HL-60 (cell line): ENCODE data around the gene TPM4.

ENCODE experiments used
- DNase-seq, 2 experiments: peaks; one replicate each; pipeline ENCODE4 v3.0.0-alpha.2; 2010 to 2020; ENCODE audit warnings: low read depth in 1 of 2, low spot score in 1 of 2
- H3K27ac ChIP-seq: fragments of 250-450 bp; sonication (Bioruptor Pico); replicated peaks from 2 replicates; pipeline ENCODE4 v1.5.1; 2020; ENCODE audit warnings: mild to moderate bottlenecking, moderate library complexity
- H3K27me3 ChIP-seq: fragments of 250-450 bp; sonication (Bioruptor Pico); 2 replicates; pipeline ENCODE4 v1.5.1; 2021; ENCODE audit warnings: mild to moderate bottlenecking, moderate library complexity; ENCODE audit not compliant: insufficient read depth, poor library complexity, severe bottlenecking
- H3K4me3 ChIP-seq: replicated peaks from 2 replicates; pipeline ENCODE4 v1.5.1; 2011; ENCODE audit warnings: mild to moderate bottlenecking, control low read depth, low read length; ENCODE audit not compliant: insufficient read depth
- GABPA ChIP-seq: IDR thresholded peaks from 2 replicates; pipeline ENCODE4 v1.6.1; 2012; ENCODE audit warnings: low read depth
- POLR2AphosphoS5 ChIP-seq: IDR thresholded peaks from 2 replicates; pipeline ENCODE4 v1.6.1; 2012; ENCODE audit warnings: low read depth
- SPI1 ChIP-seq: IDR thresholded peaks from 2 replicates; pipeline ENCODE4 v1.6.1; 2012; ENCODE audit warnings: low read depth, mild to moderate bottlenecking, borderline replicate concordance
- TF ChIP-seq, protein P1 (sequence below): IDR thresholded peaks from one replicate; pipeline ENCODE4 v1.5.1; 2011; ENCODE audit warnings: low read length, control low read depth, inconsistent platforms; ENCODE audit not compliant: insufficient read depth
- TF ChIP-seq, protein P2 (sequence below): IDR thresholded peaks from 2 replicates; pipeline ENCODE4 v1.6.1; 2012; ENCODE audit warnings: low read depth; ENCODE audit not compliant: insufficient replicate concordance

TPM4 gene

DNA sequence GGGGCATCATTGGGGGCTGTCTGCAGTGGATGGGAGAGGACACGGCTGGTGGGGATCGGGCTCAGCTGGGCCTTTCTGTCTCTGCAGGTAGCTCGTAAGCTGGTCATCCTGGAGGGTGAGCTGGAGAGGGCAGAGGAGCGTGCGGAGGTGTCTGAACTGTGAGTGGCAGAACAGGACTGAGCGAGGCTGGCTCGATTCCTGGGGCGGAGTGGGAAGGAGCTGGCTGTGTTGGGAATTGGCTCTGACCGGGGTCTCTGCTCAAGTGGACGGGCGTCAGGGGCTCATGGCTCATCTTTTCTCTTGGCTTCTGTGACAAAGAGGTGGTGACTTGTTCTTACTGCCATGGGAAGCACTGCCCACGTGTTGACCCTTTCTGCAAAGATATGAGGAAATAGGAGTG lies 11.6 kb downstream of the TPM4 start:
- DNase-seq: no peak
- no peak overlapping the region for H3K4me3 ChIP-seq
- no peaks in the 10 kb centered on the region for H3K27me3 ChIP-seq
- TF ChIP-seq, protein P1, sequence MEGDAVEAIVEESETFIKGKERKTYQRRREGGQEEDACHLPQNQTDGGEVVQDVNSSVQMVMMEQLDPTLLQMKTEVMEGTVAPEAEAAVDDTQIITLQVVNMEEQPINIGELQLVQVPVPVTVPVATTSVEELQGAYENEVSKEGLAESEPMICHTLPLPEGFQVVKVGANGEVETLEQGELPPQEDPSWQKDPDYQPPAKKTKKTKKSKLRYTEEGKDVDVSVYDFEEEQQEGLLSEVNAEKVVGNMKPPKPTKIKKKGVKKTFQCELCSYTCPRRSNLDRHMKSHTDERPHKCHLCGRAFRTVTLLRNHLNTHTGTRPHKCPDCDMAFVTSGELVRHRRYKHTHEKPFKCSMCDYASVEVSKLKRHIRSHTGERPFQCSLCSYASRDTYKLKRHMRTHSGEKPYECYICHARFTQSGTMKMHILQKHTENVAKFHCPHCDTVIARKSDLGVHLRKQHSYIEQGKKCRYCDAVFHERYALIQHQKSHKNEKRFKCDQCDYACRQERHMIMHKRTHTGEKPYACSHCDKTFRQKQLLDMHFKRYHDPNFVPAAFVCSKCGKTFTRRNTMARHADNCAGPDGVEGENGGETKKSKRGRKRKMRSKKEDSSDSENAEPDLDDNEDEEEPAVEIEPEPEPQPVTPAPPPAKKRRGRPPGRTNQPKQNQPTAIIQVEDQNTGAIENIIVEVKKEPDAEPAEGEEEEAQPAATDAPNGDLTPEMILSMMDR: no peak
- TF ChIP-seq POLR2AphosphoS5 (no peak), SPI1 (no peak), GABPA (no peak)
- TF ChIP-seq, protein P2, sequence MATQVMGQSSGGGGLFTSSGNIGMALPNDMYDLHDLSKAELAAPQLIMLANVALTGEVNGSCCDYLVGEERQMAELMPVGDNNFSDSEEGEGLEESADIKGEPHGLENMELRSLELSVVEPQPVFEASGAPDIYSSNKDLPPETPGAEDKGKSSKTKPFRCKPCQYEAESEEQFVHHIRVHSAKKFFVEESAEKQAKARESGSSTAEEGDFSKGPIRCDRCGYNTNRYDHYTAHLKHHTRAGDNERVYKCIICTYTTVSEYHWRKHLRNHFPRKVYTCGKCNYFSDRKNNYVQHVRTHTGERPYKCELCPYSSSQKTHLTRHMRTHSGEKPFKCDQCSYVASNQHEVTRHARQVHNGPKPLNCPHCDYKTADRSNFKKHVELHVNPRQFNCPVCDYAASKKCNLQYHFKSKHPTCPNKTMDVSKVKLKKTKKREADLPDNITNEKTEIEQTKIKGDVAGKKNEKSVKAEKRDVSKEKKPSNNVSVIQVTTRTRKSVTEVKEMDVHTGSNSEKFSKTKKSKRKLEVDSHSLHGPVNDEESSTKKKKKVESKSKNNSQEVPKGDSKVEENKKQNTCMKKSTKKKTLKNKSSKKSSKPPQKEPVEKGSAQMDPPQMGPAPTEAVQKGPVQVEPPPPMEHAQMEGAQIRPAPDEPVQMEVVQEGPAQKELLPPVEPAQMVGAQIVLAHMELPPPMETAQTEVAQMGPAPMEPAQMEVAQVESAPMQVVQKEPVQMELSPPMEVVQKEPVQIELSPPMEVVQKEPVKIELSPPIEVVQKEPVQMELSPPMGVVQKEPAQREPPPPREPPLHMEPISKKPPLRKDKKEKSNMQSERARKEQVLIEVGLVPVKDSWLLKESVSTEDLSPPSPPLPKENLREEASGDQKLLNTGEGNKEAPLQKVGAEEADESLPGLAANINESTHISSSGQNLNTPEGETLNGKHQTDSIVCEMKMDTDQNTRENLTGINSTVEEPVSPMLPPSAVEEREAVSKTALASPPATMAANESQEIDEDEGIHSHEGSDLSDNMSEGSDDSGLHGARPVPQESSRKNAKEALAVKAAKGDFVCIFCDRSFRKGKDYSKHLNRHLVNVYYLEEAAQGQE: no peak
- no peak overlapping the region for H3K27ac ChIP-seq

DNA sequence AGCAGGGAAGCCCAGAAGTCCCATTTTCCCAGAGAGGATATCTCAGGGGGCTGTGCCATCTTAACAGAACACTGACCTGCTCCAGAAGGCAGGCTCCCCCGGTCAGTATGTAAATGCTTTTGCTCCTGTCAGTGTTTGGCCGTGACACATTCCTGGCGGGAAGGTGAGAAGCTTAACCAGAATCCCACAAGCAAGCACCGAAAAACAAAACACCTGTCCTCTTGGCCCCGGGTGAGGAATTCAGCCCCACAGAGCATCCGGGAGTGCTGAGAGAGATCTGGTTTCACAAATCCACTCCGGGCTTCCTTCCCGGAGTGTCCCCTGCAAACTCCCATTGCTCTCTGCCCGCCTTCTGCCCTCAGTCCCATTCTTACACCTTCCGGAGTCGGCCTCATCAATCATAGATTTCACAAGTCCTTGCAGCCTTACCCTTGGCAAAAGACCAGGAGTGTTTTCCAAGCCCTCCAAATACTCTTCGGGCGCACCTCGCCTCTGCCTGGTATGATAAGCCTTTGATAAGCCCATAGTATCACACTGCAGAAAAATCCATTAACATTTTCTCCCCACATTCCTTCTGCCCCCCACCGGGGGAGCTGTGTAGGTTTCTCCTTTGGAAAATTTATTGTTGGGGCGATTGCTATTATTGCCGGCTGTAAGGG lies 12.2 kb downstream of the TPM4 start:
- Histone ChIP-seq H3K4me3 (no peak overlapping the region), H3K27ac (no peak overlapping the region), H3K27me3 (no peaks in the 10 kb centered on the region)
- DNase-seq: no peak
- no peak for TF ChIP-seq GABPA
- TF ChIP-seq, protein P2: no peak

DNA sequence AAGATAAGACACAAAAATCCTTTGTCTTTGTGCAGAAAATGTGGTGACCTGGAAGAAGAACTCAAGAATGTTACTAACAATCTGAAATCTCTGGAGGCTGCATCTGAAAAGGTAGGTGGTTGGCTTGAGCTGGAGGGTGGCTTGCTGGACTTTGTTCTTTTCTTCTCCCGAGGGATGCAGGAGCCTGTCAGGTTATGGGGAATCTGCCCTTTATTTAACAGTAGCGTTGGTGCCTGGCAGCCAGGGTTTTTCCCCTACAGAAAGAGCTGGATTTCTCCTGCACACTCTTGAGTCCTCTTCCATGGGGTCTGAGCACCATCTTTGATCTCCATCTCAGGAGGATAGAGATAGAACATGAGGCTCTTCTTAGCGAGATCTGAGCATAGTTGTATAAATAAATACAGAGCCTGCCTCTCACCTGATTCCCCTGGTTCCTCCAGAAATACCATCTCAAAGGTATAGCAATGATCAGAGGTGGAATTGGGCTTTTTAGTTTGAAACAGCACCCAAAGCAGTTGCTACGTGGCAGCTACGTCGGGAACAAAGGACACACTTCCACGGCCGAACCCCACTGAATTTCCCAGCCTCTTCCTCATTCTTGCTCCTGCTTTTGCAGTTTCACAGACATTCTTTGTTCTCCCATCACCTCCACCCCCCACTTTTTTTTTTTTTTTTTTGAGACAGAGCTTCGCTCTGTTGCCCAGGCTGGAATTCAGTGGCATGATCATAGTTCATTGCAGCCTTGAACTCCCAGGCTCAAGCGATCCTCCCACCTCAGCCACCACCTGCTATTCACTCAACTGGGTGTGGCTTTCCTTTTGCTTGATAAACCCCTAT lies 12.9 kb downstream of the TPM4 start:
- Histone ChIP-seq H3K27me3 (no peaks in the 10 kb centered on the region), H3K27ac (no peak overlapping the region), H3K4me3 (no peak overlapping the region)
- DNase-seq: no peak
- TF ChIP-seq GABPA (no peak), SPI1 (no peak)
- TF ChIP-seq, protein P1: no peak

DNA sequence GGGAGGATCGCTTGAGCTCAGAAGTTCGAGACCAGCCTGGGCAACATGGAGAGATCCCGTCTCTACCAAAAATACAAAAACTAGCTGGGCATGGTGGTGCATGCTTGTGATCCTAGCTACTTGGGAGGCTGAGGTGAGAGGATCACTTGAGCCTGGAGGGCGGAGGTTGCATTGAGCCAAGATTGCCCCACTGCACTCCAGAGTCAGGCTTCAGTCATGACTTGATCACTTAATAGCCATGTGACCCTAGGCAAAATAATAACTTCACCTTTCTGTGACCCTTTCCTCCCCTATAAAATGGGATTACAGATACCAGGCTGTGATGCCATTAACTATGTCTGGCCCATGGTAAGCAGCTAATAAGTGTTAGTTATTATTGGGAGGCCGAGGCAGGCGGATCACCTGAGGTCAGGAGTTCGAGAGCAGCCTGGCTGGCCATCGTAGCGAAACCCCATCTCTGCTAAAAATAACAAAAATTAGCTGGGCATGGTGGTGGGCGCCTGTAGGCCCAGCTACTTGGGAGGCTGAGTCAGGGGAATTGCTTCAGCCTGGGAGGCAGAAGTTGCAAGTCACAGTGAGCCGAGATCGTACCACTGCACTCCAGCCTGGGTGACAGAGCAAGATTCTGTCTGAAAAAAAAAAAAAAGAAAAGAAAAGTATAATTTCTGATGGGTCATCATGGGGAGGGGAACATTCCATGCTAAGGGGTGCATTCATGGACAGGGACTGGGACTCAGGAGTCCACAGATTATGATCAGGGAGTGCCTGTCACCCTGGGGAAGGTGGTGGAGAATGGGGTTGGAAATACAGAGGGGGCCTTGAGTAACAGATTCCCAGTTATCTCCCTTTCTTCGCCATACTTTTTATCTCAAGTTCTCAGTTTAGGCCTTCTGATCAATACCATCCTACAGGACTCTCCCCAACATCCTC lies 15.5 kb downstream of the TPM4 start:
- H3K4me3 ChIP-seq: no peak overlapping the region
- no peak for DNase-seq
- no peak overlapping the region for H3K27ac ChIP-seq
- TF ChIP-seq, protein P1: no peak
- TF ChIP-seq SPI1 (no peak), POLR2AphosphoS5 (no peak), GABPA (no peak)
- TF ChIP-seq, protein P2: no peak
- H3K27me3 ChIP-seq: no peaks in the 10 kb centered on the region
